ENCODE results near the gene TMEM245. TPM values are rescaled to one million over a fixed set of nuclear protein-coding genes. Genes with fewer than 3 reads are reported as not detected.

Gene TMEM245
- total and polyA plus RNA-seq, 9 donors, result 28.1 to 102 (median 77.4) TPM

DNA sequence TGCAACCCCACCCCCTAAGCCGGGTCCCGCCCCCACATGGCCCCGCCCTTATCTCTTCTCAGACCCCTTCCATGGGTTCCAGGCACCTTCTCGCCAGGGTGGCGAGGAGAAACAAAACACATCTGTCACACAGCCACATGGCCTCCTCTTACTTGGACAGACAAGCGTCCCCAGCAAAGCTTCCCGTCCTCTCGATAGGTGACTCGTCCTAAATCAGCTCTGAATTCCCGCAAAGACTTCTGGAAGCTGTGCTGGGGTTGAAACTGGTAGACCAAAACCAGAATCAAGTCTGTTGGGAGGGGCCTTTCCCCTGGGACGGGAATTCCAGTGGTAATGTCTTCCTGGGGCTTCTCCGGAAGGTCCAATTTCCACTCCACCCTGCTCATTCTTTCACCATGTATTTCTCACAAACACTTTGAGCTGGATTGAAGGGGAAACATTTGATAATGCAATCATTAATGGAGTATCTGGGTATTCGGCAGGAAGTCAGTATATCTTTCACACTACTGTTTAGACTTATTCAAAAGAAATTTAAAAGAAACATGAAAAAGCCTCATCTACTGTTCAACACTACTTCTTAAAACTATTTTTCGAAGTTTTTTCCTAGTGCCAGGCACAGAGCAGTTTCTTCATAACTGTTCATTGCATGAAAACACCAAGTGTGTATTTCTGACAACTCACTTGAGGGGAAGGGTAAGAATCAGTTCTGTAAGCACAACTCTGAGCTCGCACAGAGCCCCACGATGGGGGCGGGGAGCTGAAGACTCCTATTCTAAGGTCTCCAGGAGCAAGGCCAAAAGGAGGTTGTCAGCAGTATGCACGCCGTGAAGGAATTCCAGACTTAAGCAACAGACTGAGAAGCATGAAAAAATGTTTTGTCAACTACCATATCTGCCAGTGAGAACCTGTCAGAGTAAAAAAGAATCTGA is 105.8 kb downstream of the TMEM245 start:
- Histone ChIP-seq H3K9me3 (no peaks in the 10 kb centered on the region), H3K4me1 (ENCODE audit: insufficient read depth) (peaks cover 19% of the 10 kb centered on the region), H3K27ac (peak overlapping the region; percentile 91 to 97), H3K27me3 (no peaks in the 10 kb centered on the region), H3K4me3 (peak overlapping the region; percentile 97), H3K36me3 (no peaks in the 10 kb centered on the region)
- WGBS, 3 donors, result 0 to 6% (median 2%) methylated on average over 16 to 19 of the region's 19 CpGs
- intact Hi-C loops (cut with DNase I), result loop anchor here in 3 of 4 donors (1.0 to 10.0 kb wide), 3 partner anchors 15 to 101 kb away; partner anchors contain the start of genes TMEM245 (in 3 of the 3), ABITRAM (in 1 of the 3) and ELP1 (in 1 of the 3)
- TF ChIP-seq POLR2A (IDR thresholded peaks at IDR 0.05), result no peak
- TF ChIP-seq EP300 (IDR thresholded peaks at IDR 0.05), result no peak
- TF ChIP-seq, protein P1, sequence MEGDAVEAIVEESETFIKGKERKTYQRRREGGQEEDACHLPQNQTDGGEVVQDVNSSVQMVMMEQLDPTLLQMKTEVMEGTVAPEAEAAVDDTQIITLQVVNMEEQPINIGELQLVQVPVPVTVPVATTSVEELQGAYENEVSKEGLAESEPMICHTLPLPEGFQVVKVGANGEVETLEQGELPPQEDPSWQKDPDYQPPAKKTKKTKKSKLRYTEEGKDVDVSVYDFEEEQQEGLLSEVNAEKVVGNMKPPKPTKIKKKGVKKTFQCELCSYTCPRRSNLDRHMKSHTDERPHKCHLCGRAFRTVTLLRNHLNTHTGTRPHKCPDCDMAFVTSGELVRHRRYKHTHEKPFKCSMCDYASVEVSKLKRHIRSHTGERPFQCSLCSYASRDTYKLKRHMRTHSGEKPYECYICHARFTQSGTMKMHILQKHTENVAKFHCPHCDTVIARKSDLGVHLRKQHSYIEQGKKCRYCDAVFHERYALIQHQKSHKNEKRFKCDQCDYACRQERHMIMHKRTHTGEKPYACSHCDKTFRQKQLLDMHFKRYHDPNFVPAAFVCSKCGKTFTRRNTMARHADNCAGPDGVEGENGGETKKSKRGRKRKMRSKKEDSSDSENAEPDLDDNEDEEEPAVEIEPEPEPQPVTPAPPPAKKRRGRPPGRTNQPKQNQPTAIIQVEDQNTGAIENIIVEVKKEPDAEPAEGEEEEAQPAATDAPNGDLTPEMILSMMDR (IDR thresholded peaks at IDR 0.05), result no peak
- peak; percentile 56 to 76 (median 65) for DNase-seq

GRCh38 chr9:109012876-109013678 is 106.7 kb downstream of the TMEM245 start, which contains the start of gene CTNNAL1:
TSS of gene CTNNAL1 (minus strand) at chr9:109013499. CDS start at chr9:109013442, 57 bp downstream.
- 0 to 1% (median 1%) methylated on average over 55 to 99 of the region's 99 CpGs for WGBS, 3 donors
- intact Hi-C loops (cut with DNase I), result loop anchor here in 3 of 4 donors (1.0 to 10.0 kb wide), 2 partner anchors 79 to 102 kb away; partner anchors contain the start of genes TMEM245 (in 3 of the 3), ABITRAM (in 1 of the 3) and ELP1 (in 1 of the 3)
- Histone ChIP-seq H3K9me3 (no peaks in the 10 kb centered on the region), H3K4me1 (ENCODE audit: insufficient read depth) (peaks cover 20% of the 10 kb centered on the region), H3K36me3 (no peaks in the 10 kb centered on the region), H3K27me3 (no peaks in the 10 kb centered on the region), H3K27ac (peak within 1 kb of the TSS; percentile 91 to 97), H3K4me3 (peak within 1 kb of the TSS; percentile 97)
- TF ChIP-seq EP300 (IDR thresholded peaks at IDR 0.05), result no peak
- peak; percentile 81 for TF ChIP-seq POLR2A (IDR thresholded peaks at IDR 0.05)
- TF ChIP-seq, protein P1 (IDR thresholded peaks at IDR 0.05), result no peak
- DNase-seq, result peak; percentile 96 to 97 (median 96)

- peak overlapping the region; percentile 91 to 97 for H3K27ac ChIP-seq
- H3K4me3 ChIP-seq, result peak overlapping the region; percentile 97
- H3K9me3 ChIP-seq, result no peaks in the 10 kb centered on the region
- peak; percentile 55 to 68 (median 58) for DNase-seq
- H3K27me3 ChIP-seq, result no peaks in the 10 kb centered on the region
- 0 to 1% (median 1%) methylated on average over 29 of the region's 29 CpGs for WGBS, 3 donors
- no peak for TF ChIP-seq EP300 (IDR thresholded peaks at IDR 0.05)
- TF ChIP-seq, protein P1 (IDR thresholded peaks at IDR 0.05), result peak in 1 of 3 donors; percentile 7
- TF ChIP-seq POLR2A (IDR thresholded peaks at IDR 0.05), result no peak
- intact Hi-C loops (cut with DNase I), result loop anchor here in 3 of 4 donors (10.0 kb wide), 1 partner anchor 103 kb away; the partner anchor contains the start of gene TMEM245 (in 3 of the 3)
- H3K36me3 ChIP-seq, result no peaks in the 10 kb centered on the region
- peaks cover 16% of the 10 kb centered on the region for H3K4me1 ChIP-seq (ENCODE audit: insufficient read depth)
Measured at GRCh38 chr9:109012009-109012875, 107.5 kb downstream of the TMEM245 start.
